ENCODE data around the gene IL1RN. TPM values are rescaled to one million over a fixed set of nuclear protein-coding genes. Genes with fewer than 3 reads are reported as not detected.

The IL1RN gene
- total RNA-seq, 4 donors from 2014 or later, result 0.46 to 32.9 (median 2.7) TPM

GRCh38 chr2:113123726-113124125 is 3.7 kb upstream of the IL1RN start:
- no peaks in the 10 kb centered on the region for H3K4me1 ChIP-seq
- H3K4me3 ChIP-seq, result no peak overlapping the region
- H3K27ac ChIP-seq, result no peak overlapping the region
- H3K27me3 ChIP-seq, result peaks cover 6% of the 10 kb centered on the region
- H3K36me3 ChIP-seq, result no peaks in the 10 kb centered on the region
- TF ChIP-seq, protein P1, sequence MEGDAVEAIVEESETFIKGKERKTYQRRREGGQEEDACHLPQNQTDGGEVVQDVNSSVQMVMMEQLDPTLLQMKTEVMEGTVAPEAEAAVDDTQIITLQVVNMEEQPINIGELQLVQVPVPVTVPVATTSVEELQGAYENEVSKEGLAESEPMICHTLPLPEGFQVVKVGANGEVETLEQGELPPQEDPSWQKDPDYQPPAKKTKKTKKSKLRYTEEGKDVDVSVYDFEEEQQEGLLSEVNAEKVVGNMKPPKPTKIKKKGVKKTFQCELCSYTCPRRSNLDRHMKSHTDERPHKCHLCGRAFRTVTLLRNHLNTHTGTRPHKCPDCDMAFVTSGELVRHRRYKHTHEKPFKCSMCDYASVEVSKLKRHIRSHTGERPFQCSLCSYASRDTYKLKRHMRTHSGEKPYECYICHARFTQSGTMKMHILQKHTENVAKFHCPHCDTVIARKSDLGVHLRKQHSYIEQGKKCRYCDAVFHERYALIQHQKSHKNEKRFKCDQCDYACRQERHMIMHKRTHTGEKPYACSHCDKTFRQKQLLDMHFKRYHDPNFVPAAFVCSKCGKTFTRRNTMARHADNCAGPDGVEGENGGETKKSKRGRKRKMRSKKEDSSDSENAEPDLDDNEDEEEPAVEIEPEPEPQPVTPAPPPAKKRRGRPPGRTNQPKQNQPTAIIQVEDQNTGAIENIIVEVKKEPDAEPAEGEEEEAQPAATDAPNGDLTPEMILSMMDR (IDR thresholded peaks at IDR 0.05), result no peak
- TF ChIP-seq EP300 (IDR thresholded peaks at IDR 0.05), result no peak
- no peak for TF ChIP-seq POLR2AphosphoS5 (IDR thresholded peaks at IDR 0.05)
- no peak for ATAC-seq
- WGBS, 2 donors (ENCODE audit: low coverage in 1 of 2), result 61 to 69% methylated on average over 2 of the region's 3 CpGs
- H3K9me3 ChIP-seq, result no peaks in the 10 kb centered on the region

- no peak overlapping the region for H3K27ac ChIP-seq
- ATAC-seq, result no peak
- H3K9me3 ChIP-seq, result no peaks in the 10 kb centered on the region
- TF ChIP-seq POLR2AphosphoS5 (IDR thresholded peaks at IDR 0.05), result no peak
- TF ChIP-seq, protein P1 (IDR thresholded peaks at IDR 0.05), result no peak
- no peak for TF ChIP-seq POLR2A (IDR thresholded peaks at IDR 0.05)
- no peak for TF ChIP-seq EP300 (IDR thresholded peaks at IDR 0.05)
- H3K4me1 ChIP-seq, result no peaks in the 10 kb centered on the region
- no peaks in the 10 kb centered on the region for H3K36me3 ChIP-seq
- 20 to 52% methylated on average over 1 to 12 of the region's 12 CpGs for WGBS, 2 donors (ENCODE audit: low coverage in 1 of 2)
- H3K4me3 ChIP-seq, result no peak overlapping the region
- H3K27me3 ChIP-seq, result peaks cover 6% of the 10 kb centered on the region
Observed at GRCh38 chr2:113124181-113124961, 3.0 kb upstream of the IL1RN start.

GRCh38 chr2:113124984-113125855 is 2.2 kb upstream of the IL1RN start:
- ATAC-seq, result no peak
- Histone ChIP-seq H3K4me3 (no peak overlapping the region), H3K27ac (no peak overlapping the region), H3K9me3 (no peaks in the 10 kb centered on the region), H3K27me3 (peaks cover 6% of the 10 kb centered on the region), H3K4me1 (no peaks in the 10 kb centered on the region), H3K36me3 (no peaks in the 10 kb centered on the region)
- WGBS, 2 donors (ENCODE audit: low coverage in 1 of 2), result 60 to 64% methylated on average over 5 to 6 of the region's 6 CpGs
- TF ChIP-seq POLR2AphosphoS5 (IDR thresholded peaks at IDR 0.05) (no peak), EP300 (IDR thresholded peaks at IDR 0.05) (no peak), POLR2A (IDR thresholded peaks at IDR 0.05) (no peak)
- TF ChIP-seq, protein P1 (IDR thresholded peaks at IDR 0.05), result no peak

DNA sequence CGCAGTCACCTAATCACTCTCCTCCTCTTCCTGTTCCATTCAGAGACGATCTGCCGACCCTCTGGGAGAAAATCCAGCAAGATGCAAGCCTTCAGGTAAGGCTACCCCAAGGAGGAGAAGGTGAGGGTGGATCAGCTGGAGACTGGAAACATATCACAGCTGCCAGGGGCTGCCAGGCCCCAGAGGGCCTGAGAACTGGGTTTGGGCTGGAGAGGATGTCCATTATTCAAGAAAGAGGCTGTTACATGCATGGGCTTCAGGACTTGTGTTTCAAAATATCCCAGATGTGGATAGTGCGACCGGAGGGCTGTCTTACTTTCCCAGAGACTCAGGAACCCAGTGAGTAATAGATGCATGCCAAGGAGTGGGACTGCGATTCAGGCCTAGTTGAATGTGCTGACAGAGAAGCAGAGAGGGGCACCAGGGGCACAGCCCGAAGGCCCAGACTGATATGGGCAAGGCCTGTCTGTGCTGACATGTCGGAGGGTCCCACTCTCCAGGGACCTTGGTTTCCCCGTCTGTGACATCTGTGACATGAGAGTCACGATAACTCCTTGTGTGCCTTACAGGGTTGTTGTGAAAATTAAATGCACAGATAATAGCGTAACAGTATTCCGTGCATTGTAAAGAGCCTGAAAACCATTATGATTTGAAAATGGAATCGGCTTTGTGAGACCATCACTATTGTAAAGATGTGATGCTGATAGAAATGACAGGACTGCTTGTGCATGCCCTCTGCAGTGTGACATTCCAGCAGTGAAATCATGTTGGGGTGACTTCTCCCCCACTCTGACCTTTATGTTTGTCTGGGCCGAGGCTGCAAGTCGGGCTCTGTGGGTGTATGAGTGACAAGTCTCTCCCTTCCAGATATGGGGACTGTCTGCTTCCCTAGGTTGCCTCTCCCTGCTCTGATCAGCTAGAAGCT is 510 bp downstream of the IL1RN start:
- Histone ChIP-seq H3K4me1 (no peaks in the 10 kb centered on the region), H3K36me3 (no peaks in the 10 kb centered on the region), H3K27me3 (peaks cover 4% of the 10 kb centered on the region), H3K9me3 (no peaks in the 10 kb centered on the region), H3K4me3 (no peak overlapping the region), H3K27ac (no peak overlapping the region)
- no peak for ATAC-seq
- no peak for TF ChIP-seq POLR2AphosphoS5 (IDR thresholded peaks at IDR 0.05)
- TF ChIP-seq, protein P1 (IDR thresholded peaks at IDR 0.05), result no peak
- WGBS, 2 donors (ENCODE audit: low coverage in 1 of 2), result 56 to 75% methylated on average over 5 to 13 of the region's 15 CpGs
